Esophagus squamous epithelium (tissue), 5 donors: Measurements from ENCODE around the gene WLS. TPM values are rescaled to one million over a fixed set of nuclear protein-coding genes. Genes with fewer than 3 reads are reported as not detected.
A peak's percentile ranks its signal among the peaks of the same experiment; 100 is the strongest.

ENCODE experiments used
- DNase-seq: peaks from one replicate; lab custom pipeline; 2025; lab: John Stamatoyannopoulos, UW
- H3K27ac ChIP-seq, 4 donors: fragments of 200-600 bp; sonication (generic); one replicate each; pipeline ENCODE4 v1.5.1; 2016 to 2019; ENCODE audit warnings: mild to moderate bottlenecking in 1 of 4
- H3K27me3 ChIP-seq, 4 donors: fragments of 200-600 bp; sonication (generic); 1 replicate in 3 of 4; 2 replicates in 1 of 4; pipeline versions ENCODE4 v1.5.1 to v1.6.0; 2017 to 2021; ENCODE audit warnings: antibody characterized with exemption in 1 of 4
- H3K36me3 ChIP-seq, 3 donors: fragments of 200-600 bp; sonication (generic); one replicate each; pipeline ENCODE4 v1.5.1; 2016 to 2019
- H3K4me1 ChIP-seq, 3 donors: fragments of 200-600 bp; sonication (generic); one replicate each; pipeline ENCODE4 v1.5.1; 2017 to 2019
- H3K4me3 ChIP-seq, 4 donors: fragments of 200-600 bp; sonication (generic); 1 replicate in 3 of 4; 2 replicates in 1 of 4; pipeline ENCODE4 v1.5.1; 2016 to 2019; ENCODE audit warnings: mild to moderate bottlenecking in 2 of 4, moderate library complexity in 1 of 4
- H3K9me3 ChIP-seq, 3 donors: fragments of 200-600 bp; sonication (generic); one replicate each; pipeline ENCODE4 v1.5.1; 2016 to 2019
- CTCF ChIP-seq, 6 experiments: fragments of 450-650 bp in 4 of 6; fragments of 200-600 bp in 2 of 6; sonication (generic) in 2 of 6; IDR thresholded peaks; one replicate each; pipeline ENCODE4 v1.5.1; 2016 to 2019; ENCODE audit warnings: antibody characterized with exemption in 6 of 6, mild to moderate bottlenecking in 4 of 6, moderate library complexity in 4 of 6
- POLR2A ChIP-seq, 4 donors: fragments of 450-650 bp; IDR thresholded peaks; one replicate each; pipeline ENCODE4 v1.6.1; 2017; ENCODE audit warnings: antibody characterized with exemption in 4 of 4, mild to moderate bottlenecking in 4 of 4, moderate library complexity in 3 of 4
- WGBS, 2 donors: methylation state at CpG; one replicate each; pipeline ENCODE4 v1.1.5; 2018; 5-methylcytosine and 5-hydroxymethylcytosine counted together
- intact Hi-C: fragments of 100-400 bp; cut with DNase I; formaldehyde crosslinking; loops from one replicate; pipeline ENCODE4 v1.15.0; 2022
- total RNA-seq, 4 donors: library from RNA; depleted of rRNA; stranded (reverse); fragments of >200 nt; gene quantifications; one replicate each; pipeline ENCODE4 v1.1.0, GENCODE V29; 2016
- donor health status: DM: yes; HTN: yes; CAD: no.

The WLS gene
- total RNA-seq, 4 donors from 2014 or later: 30.4 to 87.8 (median 60.0) TPM

DNA sequence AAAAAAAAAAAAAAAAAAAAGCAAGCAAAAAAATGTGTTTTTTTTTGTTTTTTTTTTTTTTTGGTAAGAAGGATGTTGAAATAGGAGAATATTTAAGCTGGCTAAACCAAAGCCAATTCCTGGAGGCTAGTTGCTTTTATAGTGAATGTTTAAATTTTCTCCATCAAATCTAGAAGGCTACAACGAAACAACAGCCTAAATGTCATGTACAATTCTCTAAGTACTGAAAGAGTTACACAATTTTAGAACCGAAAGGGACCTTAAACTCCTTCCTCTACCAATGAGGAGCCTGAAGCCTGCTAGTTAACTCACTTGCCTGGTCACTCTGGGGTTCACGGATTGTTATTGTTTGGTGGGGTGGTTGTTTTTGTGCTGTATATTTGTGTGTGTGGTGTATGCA lies 3.5 kb downstream of the WLS start:
- no peak for DNase-seq
- Histone ChIP-seq H3K27me3 (no peaks in the 10 kb centered on the region), H3K36me3 (no peaks in the 10 kb centered on the region), H3K27ac (peak overlapping the region; percentile 49 to 95 (median 89)), H3K4me3 (peak overlapping the region in 3 of 4 donors; percentile 75 to 92 (median 84)), H3K4me1 (peaks cover 14 to 81% (median 35%) of the 10 kb centered on the region in 3 donors), H3K9me3 (no peaks in the 10 kb centered on the region)
- 14 to 38% methylated on average over 3 of the region's 3 CpGs for WGBS, 2 donors
- intact Hi-C loops: no loop called here
- TF ChIP-seq POLR2A (IDR thresholded peaks at IDR 0.05): no peak
- TF ChIP-seq CTCF (IDR thresholded peaks at IDR 0.05): no peak

DNA sequence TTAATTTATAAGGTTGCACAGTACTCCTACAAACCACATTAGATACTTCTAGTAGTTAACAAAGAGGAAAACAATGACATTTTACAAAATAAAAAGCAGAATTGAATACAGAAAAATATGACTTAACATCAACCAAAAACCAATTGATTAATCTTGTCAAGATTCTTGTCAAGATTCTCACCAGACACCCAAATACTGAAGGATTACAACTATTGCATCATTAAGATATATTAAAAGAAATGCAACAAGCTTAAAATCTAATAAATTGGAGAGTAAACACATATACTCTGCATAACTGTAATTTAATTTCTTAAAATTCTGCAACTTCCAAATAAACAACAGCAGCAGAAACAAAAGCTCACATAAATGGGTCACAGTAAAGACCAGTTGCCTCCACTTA lies 4.7 kb downstream of the WLS start:
- TF ChIP-seq POLR2A (IDR thresholded peaks at IDR 0.05) (no peak), CTCF (IDR thresholded peaks at IDR 0.05) (no peak)
- H3K27me3 ChIP-seq: no peaks in the 10 kb centered on the region
- H3K27ac ChIP-seq: no peak overlapping the region
- H3K9me3 ChIP-seq: no peaks in the 10 kb centered on the region
- intact Hi-C loops: no loop called here
- no peaks in the 10 kb centered on the region for H3K36me3 ChIP-seq
- H3K4me1 ChIP-seq: peaks cover 17 to 83% (median 39%) of the 10 kb centered on the region in 3 donors
- no peak for DNase-seq
- H3K4me3 ChIP-seq: no peak overlapping the region

DNA sequence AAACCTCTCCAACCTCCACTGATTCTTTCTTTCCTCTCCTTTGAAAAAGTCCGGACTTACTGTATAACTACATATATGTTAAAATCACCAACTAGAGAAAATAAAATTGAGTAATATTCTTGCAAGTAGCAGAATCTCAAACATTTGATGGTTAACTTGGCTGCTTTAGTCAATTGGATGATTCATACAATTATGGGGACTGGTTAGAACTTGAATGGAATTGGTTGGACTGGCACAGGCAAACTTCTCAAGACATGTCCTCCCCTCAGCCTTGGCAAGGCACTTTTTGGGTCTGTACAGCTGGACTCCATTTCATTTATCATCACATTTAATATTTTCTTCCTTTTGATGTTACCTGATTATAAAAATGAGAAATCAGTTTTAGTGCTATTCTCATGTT lies 6.5 kb downstream of the WLS start:
- DNase-seq: no peak
- no peak for TF ChIP-seq POLR2A (IDR thresholded peaks at IDR 0.05)
- TF ChIP-seq CTCF (IDR thresholded peaks at IDR 0.05): no peak
- Histone ChIP-seq H3K4me1 (peaks cover 24 to 98% (median 56%) of the 10 kb centered on the region in 3 donors), H3K4me3 (no peak overlapping the region), H3K27ac (peak overlapping the region in 3 of 4 donors; percentile 1 to 76 (median 65)), H3K27me3 (no peaks in the 10 kb centered on the region), H3K9me3 (no peaks in the 10 kb centered on the region), H3K36me3 (no peaks in the 10 kb centered on the region)
- intact Hi-C loops: no loop called here
- 24 to 65% methylated on average over 1 of the region's 1 CpG for WGBS, 2 donors

- Histone ChIP-seq H3K4me3 (no peak overlapping the region), H3K27me3 (no peaks in the 10 kb centered on the region), H3K9me3 (no peaks in the 10 kb centered on the region), H3K36me3 (no peaks in the 10 kb centered on the region), H3K27ac (peak overlapping the region in 2 of 4 donors; percentile 9 to 87), H3K4me1 (peaks cover 18 to 99% (median 65%) of the 10 kb centered on the region in 3 donors)
- TF ChIP-seq CTCF (IDR thresholded peaks at IDR 0.05) (no peak), POLR2A (IDR thresholded peaks at IDR 0.05) (no peak)
- WGBS, 2 donors: 73 to 83% methylated on average over 2 of the region's 2 CpGs
- DNase-seq: no peak
- intact Hi-C loops: no loop called here
Measured at GRCh38 chr1:68223687-68224086, 8.6 kb downstream of the WLS start.

GRCh38 chr1:68221980-68222373 lies 10.3 kb downstream of the WLS start:
- H3K36me3 ChIP-seq: no peaks in the 10 kb centered on the region
- H3K4me1 ChIP-seq: peaks cover 13 to 100% (median 59%) of the 10 kb centered on the region in 3 donors
- H3K27me3 ChIP-seq: no peaks in the 10 kb centered on the region
- H3K27ac ChIP-seq: peak overlapping the region; percentile 51 to 87 (median 69)
- TF ChIP-seq CTCF (IDR thresholded peaks at IDR 0.05) (no peak), POLR2A (IDR thresholded peaks at IDR 0.05) (no peak)
- no peak for DNase-seq
- H3K4me3 ChIP-seq: no peak overlapping the region
- no peaks in the 10 kb centered on the region for H3K9me3 ChIP-seq
- intact Hi-C loops: no loop called here
- WGBS, 2 donors: 15 to 31% methylated on average over 5 of the region's 5 CpGs
